Gastroesophageal sphincter (tissue), 4 donors: ENCODE results near the gene ALLC. TPM values are rescaled to one million over a fixed set of nuclear protein-coding genes. Genes with fewer than 3 reads are reported as not detected.

Source experiments
- ATAC-seq: fragments of 150-250 bp; one replicate; pipeline ENCODE4 v1.9.1; 2016; ENCODE audit warnings: mild to moderate bottlenecking, moderate library complexity
- H3K27ac ChIP-seq, 4 donors: fragments of 200-600 bp; sonication (generic) in 3 of 4; 1 replicate in 3 of 4; 2 replicates in 1 of 4; pipeline ENCODE4 v1.5.1; 2016 to 2019
- H3K27me3 ChIP-seq: fragments of 200-600 bp; sonication (generic); one replicate; pipeline ENCODE4 v1.5.1; 2019
- H3K36me3 ChIP-seq, 2 donors: fragments of 200-600 bp; sonication (generic); one replicate each; pipeline ENCODE4 v1.5.1; 2019; ENCODE audit warnings: control low read depth in 1 of 2
- H3K4me1 ChIP-seq, 3 donors: fragments of 200-600 bp; sonication (generic); 1 replicate in 2 of 3; 2 replicates in 1 of 3; pipeline ENCODE4 v1.5.1; 2016 to 2019; ENCODE audit warnings: control low read depth in 2 of 3
- H3K4me3 ChIP-seq, 2 donors: fragments of 200-600 bp; sonication (generic); one replicate each; pipeline ENCODE4 v1.5.1; 2019; ENCODE audit warnings: mild to moderate bottlenecking in 1 of 2, moderate library complexity in 1 of 2
- H3K9me3 ChIP-seq, 3 donors: fragments of 200-600 bp; sonication (generic); one replicate each; pipeline ENCODE4 v1.5.1; 2017 to 2019; ENCODE audit warnings: control low read depth in 2 of 3
- CTCF ChIP-seq, 4 experiments: fragments of 200-600 bp in 2 of 4; fragments of 450-650 bp in 2 of 4; sonication (generic) in 1 of 4; IDR thresholded peaks; one replicate each; pipeline ENCODE4 v1.5.1; 2017 to 2019; ENCODE audit warnings: antibody characterized with exemption in 4 of 4, mild to moderate bottlenecking in 2 of 4, moderate library complexity in 2 of 4
- EP300 ChIP-seq: sonication (generic); formaldehyde crosslinking; IDR thresholded peaks from one replicate; pipeline ENCODE4 v1.6.1; 2017; ENCODE audit warnings: antibody characterized with exemption, mild to moderate bottlenecking
- POLR2A ChIP-seq, 2 donors: fragments of 450-650 bp; IDR thresholded peaks; one replicate each; pipeline ENCODE4 v1.6.1; 2017; ENCODE audit warnings: antibody characterized with exemption in 2 of 2, mild to moderate bottlenecking in 2 of 2, moderate library complexity in 1 of 2
- POLR2AphosphoS5 ChIP-seq: sonication (generic); formaldehyde crosslinking; IDR thresholded peaks from one replicate; pipeline ENCODE4 v1.6.1; 2017; ENCODE audit warnings: antibody characterized with exemption
- WGBS, 2 donors: methylation state at CpG; one replicate each; pipeline ENCODE4 v1.1.5; 2018; ENCODE audit warnings: low coverage in 1 of 2; 5-methylcytosine and 5-hydroxymethylcytosine counted together
- total RNA-seq, 4 donors: library from RNA; depleted of rRNA; stranded (reverse); fragments of >200 nt; gene quantifications; one replicate each; pipeline ENCODE4 v1.1.0, GENCODE V29; 2016

Gene ALLC
- total RNA-seq, 4 donors from 2014 or later, result not detected

GRCh38 chr2:3637311-3637675, 20.7 kb upstream of the ALLC start:
- no peaks in the 10 kb centered on the region for H3K36me3 ChIP-seq
- ATAC-seq, result no peak
- no peak overlapping the region for H3K27ac ChIP-seq
- TF ChIP-seq EP300, result no peak
- TF ChIP-seq POLR2A (IDR thresholded peaks at IDR 0.05), result no peak
- no peak for TF ChIP-seq POLR2AphosphoS5
- no peak overlapping the region for H3K4me3 ChIP-seq
- H3K9me3 ChIP-seq, result no peaks in the 10 kb centered on the region
- no peaks in the 10 kb centered on the region for H3K4me1 ChIP-seq
- H3K27me3 ChIP-seq, result no peaks in the 10 kb centered on the region
- 78% methylated on average over 5 to 6 of the region's 11 CpGs for WGBS, 2 donors

- H3K36me3 ChIP-seq, result no peaks in the 10 kb centered on the region
- WGBS, 2 donors, result 53 to 96% methylated on average over 2 to 10 of the region's 30 CpGs
- no peak for ATAC-seq
- H3K9me3 ChIP-seq, result no peaks in the 10 kb centered on the region
- H3K4me1 ChIP-seq, result no peaks in the 10 kb centered on the region
- TF ChIP-seq EP300 (no peak), POLR2A (IDR thresholded peaks at IDR 0.05) (no peak), POLR2AphosphoS5 (no peak), CTCF (IDR thresholded peaks at IDR 0.05) (no peak)
- no peak overlapping the region for H3K27ac ChIP-seq
- no peaks in the 10 kb centered on the region for H3K27me3 ChIP-seq
- H3K4me3 ChIP-seq, result no peak overlapping the region
Measured at GRCh38 chr2:3637692-3638455, 20.1 kb upstream of the ALLC start.

GRCh38 chr2:3638456-3638810, 19.6 kb upstream of the ALLC start:
- Histone ChIP-seq H3K4me3 (no peak overlapping the region), H3K27ac (no peak overlapping the region), H3K27me3 (no peaks in the 10 kb centered on the region), H3K36me3 (no peaks in the 10 kb centered on the region), H3K4me1 (no peaks in the 10 kb centered on the region), H3K9me3 (no peaks in the 10 kb centered on the region)
- ATAC-seq, result no peak
- 67 to 100% methylated on average over 1 to 2 of the region's 8 CpGs for WGBS, 2 donors
- no peak for TF ChIP-seq POLR2A (IDR thresholded peaks at IDR 0.05)
- no peak for TF ChIP-seq CTCF (IDR thresholded peaks at IDR 0.05)
- no peak for TF ChIP-seq EP300
- no peak for TF ChIP-seq POLR2AphosphoS5

- Histone ChIP-seq H3K36me3 (no peaks in the 10 kb centered on the region), H3K4me3 (no peak overlapping the region), H3K4me1 (no peaks in the 10 kb centered on the region), H3K27ac (no peak overlapping the region), H3K9me3 (no peaks in the 10 kb centered on the region), H3K27me3 (no peaks in the 10 kb centered on the region)
- TF ChIP-seq EP300 (no peak), POLR2A (IDR thresholded peaks at IDR 0.05) (no peak), POLR2AphosphoS5 (no peak), CTCF (IDR thresholded peaks at IDR 0.05) (no peak)
- ATAC-seq, result no peak
- WGBS, 2 donors, result 87% methylated on average over 3 to 9 of the region's 10 CpGs
Measured at GRCh38 chr2:3639015-3639630, 18.9 kb upstream of the ALLC start.

GRCh38 chr2:3639653-3640052, 18.3 kb upstream of the ALLC start:
- ATAC-seq, result no peak
- no peaks in the 10 kb centered on the region for H3K36me3 ChIP-seq
- no peak for TF ChIP-seq POLR2A (IDR thresholded peaks at IDR 0.05)
- TF ChIP-seq EP300, result no peak
- TF ChIP-seq CTCF (IDR thresholded peaks at IDR 0.05), result no peak
- TF ChIP-seq POLR2AphosphoS5, result no peak
- no peaks in the 10 kb centered on the region for H3K4me1 ChIP-seq
- no peaks in the 10 kb centered on the region for H3K27me3 ChIP-seq
- H3K27ac ChIP-seq, result no peak overlapping the region
- no peak overlapping the region for H3K4me3 ChIP-seq
- H3K9me3 ChIP-seq, result no peaks in the 10 kb centered on the region
- WGBS, 2 donors, result 85 to 87% methylated on average over 4 to 5 of the region's 8 CpGs
